Neural cell (in vitro differentiated cells): Measurements from ENCODE around the gene SPOCK1.
A peak's percentile ranks its signal among the peaks of the same experiment; 100 is the strongest.

ENCODE experiments used
- EP300 ChIP-seq: fragments of 450-650 bp; conservative IDR thresholded peaks from 2 replicates; pipeline ENCODE4 v1.6.1; 2014; ENCODE audit warnings: antibody characterized with exemption, mild to moderate bottlenecking, moderate library complexity; ENCODE audit not compliant: poor library complexity, severe bottlenecking
- POLR2AphosphoS5 ChIP-seq: IDR thresholded peaks from 2 replicates; pipeline ENCODE4 v1.6.1; 2012
- RAD21 ChIP-seq: fragments of 450-650 bp; conservative IDR thresholded peaks from 2 replicates; pipeline ENCODE4 v1.6.1; 2014; ENCODE audit warnings: antibody characterized with exemption, mild to moderate bottlenecking, moderate library complexity
- TAF1 ChIP-seq: IDR thresholded peaks from 2 replicates; pipeline ENCODE4 v1.6.1; 2012; ENCODE audit warnings: low read depth
- TF ChIP-seq, protein P1 (sequence below): fragments of 450-650 bp; IDR thresholded peaks from 2 replicates; pipeline ENCODE4 v1.5.1; 2014; ENCODE audit warnings: antibody characterized with exemption, mild to moderate bottlenecking, moderate library complexity; ENCODE audit not compliant: poor library complexity, severe bottlenecking

DNA sequence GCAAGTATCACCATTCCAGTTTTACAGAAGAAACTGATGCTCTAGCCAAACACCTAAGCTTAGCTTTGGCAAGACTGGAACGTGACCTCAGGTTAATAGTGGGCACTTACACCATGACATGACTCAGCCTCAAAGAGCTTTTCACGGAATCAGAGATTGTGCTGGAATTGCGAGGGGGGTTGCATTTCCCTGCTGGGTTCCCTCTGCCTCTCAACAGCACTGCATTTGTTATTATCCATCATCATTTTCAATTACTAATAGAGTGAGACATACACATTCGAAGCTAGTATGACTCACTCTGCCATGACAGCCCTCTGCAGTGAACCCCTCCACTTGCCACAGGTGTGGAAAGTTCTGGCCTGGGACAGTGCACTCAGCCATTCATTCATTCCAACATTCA lies 8.0 kb downstream of the SPOCK1 start:
- TF ChIP-seq, protein P1, sequence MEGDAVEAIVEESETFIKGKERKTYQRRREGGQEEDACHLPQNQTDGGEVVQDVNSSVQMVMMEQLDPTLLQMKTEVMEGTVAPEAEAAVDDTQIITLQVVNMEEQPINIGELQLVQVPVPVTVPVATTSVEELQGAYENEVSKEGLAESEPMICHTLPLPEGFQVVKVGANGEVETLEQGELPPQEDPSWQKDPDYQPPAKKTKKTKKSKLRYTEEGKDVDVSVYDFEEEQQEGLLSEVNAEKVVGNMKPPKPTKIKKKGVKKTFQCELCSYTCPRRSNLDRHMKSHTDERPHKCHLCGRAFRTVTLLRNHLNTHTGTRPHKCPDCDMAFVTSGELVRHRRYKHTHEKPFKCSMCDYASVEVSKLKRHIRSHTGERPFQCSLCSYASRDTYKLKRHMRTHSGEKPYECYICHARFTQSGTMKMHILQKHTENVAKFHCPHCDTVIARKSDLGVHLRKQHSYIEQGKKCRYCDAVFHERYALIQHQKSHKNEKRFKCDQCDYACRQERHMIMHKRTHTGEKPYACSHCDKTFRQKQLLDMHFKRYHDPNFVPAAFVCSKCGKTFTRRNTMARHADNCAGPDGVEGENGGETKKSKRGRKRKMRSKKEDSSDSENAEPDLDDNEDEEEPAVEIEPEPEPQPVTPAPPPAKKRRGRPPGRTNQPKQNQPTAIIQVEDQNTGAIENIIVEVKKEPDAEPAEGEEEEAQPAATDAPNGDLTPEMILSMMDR, result no peak
- TF ChIP-seq EP300, result no peak
- TF ChIP-seq TAF1, result no peak
- peak; percentile 82 for TF ChIP-seq POLR2AphosphoS5
- TF ChIP-seq RAD21, result no peak
